Measurements from ENCODE around the gene GFI1.
A peak's percentile ranks its signal among the peaks of the same experiment; 100 is the strongest.
"Not testable (repeated sequence)": the region's sequence is repeated elsewhere in the genome, so short reads cannot be mapped to it uniquely, and the experiment has no call there.

GFI1 gene

DNA sequence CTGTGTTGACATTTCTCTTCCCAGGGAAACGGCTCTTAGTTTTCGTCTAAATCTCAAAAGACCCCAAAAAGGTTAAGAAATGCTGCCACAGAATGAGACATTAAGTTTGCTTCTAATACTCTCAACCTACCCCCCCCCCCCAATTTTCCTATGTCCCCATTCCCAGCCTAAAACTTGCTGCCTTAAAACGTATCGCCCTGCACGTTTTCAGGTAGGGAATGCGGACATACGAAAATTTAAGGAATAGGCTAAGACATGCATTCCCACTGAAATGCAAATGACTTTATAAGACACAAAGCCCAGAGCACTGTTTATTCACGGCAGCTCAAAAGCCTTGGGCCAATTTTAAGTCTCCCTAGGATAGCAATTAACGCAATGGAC lies 45.4 kb downstream of the GFI1 start:
- DNase-seq (ENCODE audit: low spot score) (no peak), ATAC-seq (ENCODE audit: low read depth) (no peak)
- Histone ChIP-seq H3K4me1 (ENCODE audit: insufficient read depth, poor library complexity, severe bottlenecking) (no peaks in the 10 kb centered on the region), H3K27ac (ENCODE audit: poor library complexity, severe bottlenecking) (no peak overlapping the region), H3K27me3 (ENCODE audit: insufficient read depth, poor library complexity, severe bottlenecking) (no peaks in the 10 kb centered on the region), H3K36me3 (ENCODE audit: low read depth) (no peaks in the 10 kb centered on the region), H3K4me3 (ENCODE audit: severe bottlenecking) (peak overlapping the region; percentile 30), H3K9me3 (ENCODE audit: severe bottlenecking) (no peaks in the 10 kb centered on the region)
- TF ChIP-seq, protein P1, sequence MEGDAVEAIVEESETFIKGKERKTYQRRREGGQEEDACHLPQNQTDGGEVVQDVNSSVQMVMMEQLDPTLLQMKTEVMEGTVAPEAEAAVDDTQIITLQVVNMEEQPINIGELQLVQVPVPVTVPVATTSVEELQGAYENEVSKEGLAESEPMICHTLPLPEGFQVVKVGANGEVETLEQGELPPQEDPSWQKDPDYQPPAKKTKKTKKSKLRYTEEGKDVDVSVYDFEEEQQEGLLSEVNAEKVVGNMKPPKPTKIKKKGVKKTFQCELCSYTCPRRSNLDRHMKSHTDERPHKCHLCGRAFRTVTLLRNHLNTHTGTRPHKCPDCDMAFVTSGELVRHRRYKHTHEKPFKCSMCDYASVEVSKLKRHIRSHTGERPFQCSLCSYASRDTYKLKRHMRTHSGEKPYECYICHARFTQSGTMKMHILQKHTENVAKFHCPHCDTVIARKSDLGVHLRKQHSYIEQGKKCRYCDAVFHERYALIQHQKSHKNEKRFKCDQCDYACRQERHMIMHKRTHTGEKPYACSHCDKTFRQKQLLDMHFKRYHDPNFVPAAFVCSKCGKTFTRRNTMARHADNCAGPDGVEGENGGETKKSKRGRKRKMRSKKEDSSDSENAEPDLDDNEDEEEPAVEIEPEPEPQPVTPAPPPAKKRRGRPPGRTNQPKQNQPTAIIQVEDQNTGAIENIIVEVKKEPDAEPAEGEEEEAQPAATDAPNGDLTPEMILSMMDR (IDR thresholded peaks at IDR 0.05; ENCODE audit: poor library complexity, severe bottlenecking), result no peak

DNA sequence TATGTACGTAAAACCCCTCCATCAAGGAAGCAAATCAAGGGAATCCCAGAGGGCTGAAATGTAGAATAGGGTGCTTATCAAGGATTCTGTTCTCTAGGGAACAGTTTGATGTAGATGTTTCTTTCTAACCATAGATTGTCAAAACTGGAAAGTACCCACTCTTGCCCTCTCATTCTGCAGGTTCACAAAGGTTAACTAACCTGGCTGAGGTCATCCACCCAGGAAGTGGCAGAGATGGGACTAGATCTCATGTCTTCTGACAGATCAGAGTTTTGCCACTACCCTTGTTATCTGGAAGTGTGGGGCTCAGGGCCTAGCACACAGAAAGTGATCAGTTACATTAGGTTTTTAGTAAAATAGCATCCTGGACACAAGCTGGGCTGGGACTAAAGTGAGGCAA lies 47.4 kb downstream of the GFI1 start:
- Histone ChIP-seq H3K4me1 (ENCODE audit: insufficient read depth, poor library complexity, severe bottlenecking) (no peaks in the 10 kb centered on the region), H3K27me3 (ENCODE audit: insufficient read depth, poor library complexity, severe bottlenecking) (no peaks in the 10 kb centered on the region), H3K36me3 (ENCODE audit: low read depth) (no peaks in the 10 kb centered on the region), H3K9me3 (ENCODE audit: severe bottlenecking) (no peaks in the 10 kb centered on the region), H3K27ac (ENCODE audit: poor library complexity, severe bottlenecking) (no peak overlapping the region), H3K4me3 (ENCODE audit: severe bottlenecking) (no peak overlapping the region)
- ATAC-seq (ENCODE audit: low read depth) (no peak), DNase-seq (ENCODE audit: low spot score) (no peak)
- TF ChIP-seq, protein P1 (IDR thresholded peaks at IDR 0.05; ENCODE audit: poor library complexity, severe bottlenecking), result no peak

DNA sequence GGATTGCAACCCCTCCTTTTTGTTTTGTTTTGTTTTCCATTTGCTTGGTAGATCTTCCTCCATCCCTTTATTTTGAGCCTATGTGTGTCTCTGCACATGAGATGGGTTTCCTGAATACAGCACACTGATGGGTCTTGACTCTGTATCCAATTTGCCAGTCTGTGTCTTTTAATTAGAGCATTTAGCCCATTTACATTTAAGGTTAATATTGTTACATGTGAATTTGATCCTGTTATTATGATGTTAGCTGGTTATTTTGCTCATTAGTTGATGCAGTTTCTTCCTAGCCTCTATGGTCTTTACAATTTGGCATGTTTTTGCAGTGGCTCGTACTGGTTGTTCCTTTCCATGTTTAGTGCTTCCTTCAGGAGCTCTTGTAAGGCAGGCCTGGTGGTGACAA lies 52.2 kb downstream of the GFI1 start:
- not testable (repeated sequence) for DNase-seq (ENCODE audit: low spot score); H3K4me1 ChIP-seq (ENCODE audit: insufficient read depth, poor library complexity, severe bottlenecking); H3K4me3 ChIP-seq (ENCODE audit: severe bottlenecking); H3K27ac ChIP-seq (ENCODE audit: poor library complexity, severe bottlenecking); H3K27me3 ChIP-seq (ENCODE audit: insufficient read depth, poor library complexity, severe bottlenecking); ATAC-seq (ENCODE audit: low read depth); H3K36me3 ChIP-seq (ENCODE audit: low read depth); H3K9me3 ChIP-seq (ENCODE audit: severe bottlenecking)

DNA sequence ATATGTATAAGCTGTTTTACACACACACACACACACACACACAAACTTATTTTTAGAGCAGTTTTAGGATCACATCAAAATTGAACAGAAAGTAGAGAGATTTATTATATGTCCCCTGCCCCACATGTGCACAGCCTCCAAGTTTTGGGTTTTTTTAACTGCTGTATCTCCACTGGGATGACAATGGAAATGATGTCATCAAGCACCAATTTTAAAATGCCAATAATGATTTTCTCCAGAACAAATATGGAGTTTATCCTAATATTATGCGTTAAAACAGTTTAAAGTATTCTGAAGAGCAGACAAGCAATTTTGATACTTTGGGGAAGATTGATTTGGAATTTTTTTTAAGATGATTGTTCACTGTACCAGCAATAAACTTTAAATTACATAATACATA lies 56.7 kb downstream of the GFI1 start:
- ATAC-seq (ENCODE audit: low read depth) (no peak), DNase-seq (ENCODE audit: low spot score) (no peak)
- TF ChIP-seq, protein P1 (IDR thresholded peaks at IDR 0.05; ENCODE audit: poor library complexity, severe bottlenecking), result no peak
- Histone ChIP-seq H3K4me3 (ENCODE audit: severe bottlenecking) (no peak overlapping the region), H3K36me3 (ENCODE audit: low read depth) (no peaks in the 10 kb centered on the region), H3K27ac (ENCODE audit: poor library complexity, severe bottlenecking) (no peak overlapping the region), H3K9me3 (ENCODE audit: severe bottlenecking) (no peaks in the 10 kb centered on the region), H3K27me3 (ENCODE audit: insufficient read depth, poor library complexity, severe bottlenecking) (no peaks in the 10 kb centered on the region), H3K4me1 (ENCODE audit: insufficient read depth, poor library complexity, severe bottlenecking) (no peaks in the 10 kb centered on the region)

DNA sequence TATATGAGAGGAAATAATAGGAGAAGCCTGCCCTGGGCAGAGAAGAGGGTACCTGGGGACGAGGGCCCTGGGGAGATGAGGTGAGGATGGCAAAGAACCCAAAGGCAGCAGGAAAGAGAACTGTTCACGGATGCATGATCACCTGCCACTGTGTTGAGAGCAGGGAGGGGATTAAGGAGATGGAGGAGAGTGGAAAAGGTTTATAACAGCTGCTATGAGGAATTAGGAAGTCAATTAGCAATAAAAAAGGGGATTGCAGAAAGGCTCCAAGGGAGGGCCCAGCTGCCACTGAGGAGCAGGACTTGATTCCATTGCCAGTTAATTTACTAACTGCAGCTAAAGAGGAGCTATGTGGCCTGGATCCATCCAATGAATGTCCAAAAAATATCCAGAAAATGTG lies 61.1 kb downstream of the GFI1 start:
- no peaks in the 10 kb centered on the region for H3K36me3 ChIP-seq (ENCODE audit: low read depth)
- DNase-seq (ENCODE audit: low spot score) (no peak), ATAC-seq (ENCODE audit: low read depth) (no peak)
- TF ChIP-seq, protein P1 (IDR thresholded peaks at IDR 0.05; ENCODE audit: poor library complexity, severe bottlenecking), result no peak
- H3K27ac ChIP-seq (ENCODE audit: poor library complexity, severe bottlenecking), result no peak overlapping the region
- no peaks in the 10 kb centered on the region for H3K4me1 ChIP-seq (ENCODE audit: insufficient read depth, poor library complexity, severe bottlenecking)
- H3K4me3 ChIP-seq (ENCODE audit: severe bottlenecking), result no peak overlapping the region
- H3K9me3 ChIP-seq (ENCODE audit: severe bottlenecking), result no peaks in the 10 kb centered on the region
- H3K27me3 ChIP-seq (ENCODE audit: insufficient read depth, poor library complexity, severe bottlenecking), result no peaks in the 10 kb centered on the region

Data from RWPE2 (cell line).